GM12878 (cell line): ENCODE data around the gene SERF1B.
"Not testable (repeated sequence)": the region's sequence is repeated elsewhere in the genome, so short reads cannot be mapped to it uniquely, and the experiment has no call there.

Experiments
- ATF7 ChIP-seq: fragments of 450-650 bp; IDR thresholded peaks from 2 replicates; pipeline ENCODE4 v1.6.1; 2016; ENCODE audit warnings: low read depth, mild to moderate bottlenecking
- BCL11A ChIP-seq: IDR thresholded peaks from 2 replicates; pipeline ENCODE4 v1.6.1; 2011; ENCODE audit warnings: low read depth, low read length
- CREM ChIP-seq: IDR thresholded peaks from 2 replicates; pipeline ENCODE4 v1.6.1; 2014; ENCODE audit warnings: antibody characterized with exemption, low read depth
- CTCF ChIP-seq, 3 experiments: IDR thresholded peaks in 2 of 3; conservative IDR thresholded peaks in 1 of 3; 2 replicates each; pipeline ENCODE4 v1.5.1; 2011; ENCODE audit warnings: low read depth in 3 of 3, low read length in 3 of 3, mild to moderate bottlenecking in 3 of 3, control low read depth in 2 of 3, moderate library complexity in 2 of 3, inconsistent platforms in 1 of 3, mixed read lengths in 1 of 3; ENCODE audit not compliant: control insufficient read depth in 2 of 3, insufficient read depth in 1 of 3; ENCODE audit errors: extremely low read depth in 1 of 3
- EGR1 ChIP-seq, 2 experiments: IDR thresholded peaks; 1 replicate in 1 of 2; 2 replicates in 1 of 2; pipeline ENCODE4 v1.6.1; 2011 to 2012; ENCODE audit warnings: low read depth in 2 of 2, low read length in 2 of 2, borderline replicate concordance in 1 of 2, mild to moderate bottlenecking in 1 of 2, moderate library complexity in 1 of 2
- FOXM1 ChIP-seq: IDR thresholded peaks from 2 replicates; pipeline ENCODE4 v1.6.1; 2012; ENCODE audit warnings: low read depth, mild to moderate bottlenecking, inconsistent platforms, low read length, moderate library complexity
- POLR2A ChIP-seq: IDR thresholded peaks from 2 replicates; pipeline ENCODE4 v1.6.1; 2011; ENCODE audit warnings: low read depth, mild to moderate bottlenecking, low read length
- PRDM15 ChIP-seq: fragments of 450-650 bp; formaldehyde crosslinking; IDR thresholded peaks from 2 replicates; pipeline ENCODE4 v1.4.0; 2020; ENCODE audit warnings: mild to moderate bottlenecking, moderate library complexity
- RCOR1 ChIP-seq: conservative IDR thresholded peaks from 2 replicates; pipeline ENCODE4 v1.6.1; 2012; ENCODE audit warnings: low read depth, low read length, improper control_type of control experiment
- STAT1 ChIP-seq: fragments of 450-650 bp; conservative IDR thresholded peaks from 2 replicates; pipeline ENCODE4 v1.6.1; 2014; ENCODE audit warnings: antibody characterized with exemption, mild to moderate bottlenecking
- YY1 ChIP-seq: IDR thresholded peaks from 2 replicates; pipeline ENCODE4 v1.6.1; 2011; ENCODE audit warnings: low read depth, mild to moderate bottlenecking, low read length

GRCh38 chr5:70056289-70056942 is 31.4 kb downstream of the SERF1B start:
- not testable (repeated sequence) for TF ChIP-seq ATF7; POLR2A; STAT1; PRDM15 (CRISPR knock-in tag); YY1; RCOR1; EGR1 (IDR thresholded peaks at IDR 0.05; ENCODE audit: borderline replicate concordance in 1 of 2, low read depth in 2 of 2, low read length in 2 of 2); CTCF (IDR thresholded peaks at IDR 0.05 in 2 of 3, conservative IDR thresholded peaks at IDR 0.05 in 1 of 3; ENCODE audit: control insufficient read depth in 2 of 3, extremely low read depth in 1 of 3, insufficient read depth in 1 of 3, low read depth in 3 of 3, low read length in 3 of 3); BCL11A; FOXM1; CREM
